Activated naive CD4-positive, alpha-beta T cell treated with anti-CD3 and anti-CD28 coated beads, Interleukin-2, amount 50 U/mL, for 24 hours (primary cell): Measurements from ENCODE around the gene PLA2G4D.

Experiments
- H3K27ac Mint-ChIP-seq: one replicate; pipeline ENCODE4 v1.8.0; 2021; ENCODE audit warnings: mild to moderate bottlenecking, mixed read lengths
- H3K27me3 Mint-ChIP-seq: one replicate; pipeline ENCODE4 v1.8.0; 2021; ENCODE audit warnings: mixed read lengths
- H3K36me3 Mint-ChIP-seq: one replicate; pipeline ENCODE4 v1.8.0; 2021; ENCODE audit warnings: mixed read lengths
- H3K4me1 Mint-ChIP-seq: one replicate; pipeline ENCODE4 v1.8.0; 2021; ENCODE audit warnings: mixed read lengths
- H3K4me3 Mint-ChIP-seq: one replicate; pipeline ENCODE4 v1.8.0; 2021; ENCODE audit warnings: mild to moderate bottlenecking, mixed read lengths
- H3K9me3 Mint-ChIP-seq: one replicate; pipeline ENCODE4 v1.8.0; 2021; ENCODE audit warnings: mixed read lengths

The PLA2G4D gene

DNA sequence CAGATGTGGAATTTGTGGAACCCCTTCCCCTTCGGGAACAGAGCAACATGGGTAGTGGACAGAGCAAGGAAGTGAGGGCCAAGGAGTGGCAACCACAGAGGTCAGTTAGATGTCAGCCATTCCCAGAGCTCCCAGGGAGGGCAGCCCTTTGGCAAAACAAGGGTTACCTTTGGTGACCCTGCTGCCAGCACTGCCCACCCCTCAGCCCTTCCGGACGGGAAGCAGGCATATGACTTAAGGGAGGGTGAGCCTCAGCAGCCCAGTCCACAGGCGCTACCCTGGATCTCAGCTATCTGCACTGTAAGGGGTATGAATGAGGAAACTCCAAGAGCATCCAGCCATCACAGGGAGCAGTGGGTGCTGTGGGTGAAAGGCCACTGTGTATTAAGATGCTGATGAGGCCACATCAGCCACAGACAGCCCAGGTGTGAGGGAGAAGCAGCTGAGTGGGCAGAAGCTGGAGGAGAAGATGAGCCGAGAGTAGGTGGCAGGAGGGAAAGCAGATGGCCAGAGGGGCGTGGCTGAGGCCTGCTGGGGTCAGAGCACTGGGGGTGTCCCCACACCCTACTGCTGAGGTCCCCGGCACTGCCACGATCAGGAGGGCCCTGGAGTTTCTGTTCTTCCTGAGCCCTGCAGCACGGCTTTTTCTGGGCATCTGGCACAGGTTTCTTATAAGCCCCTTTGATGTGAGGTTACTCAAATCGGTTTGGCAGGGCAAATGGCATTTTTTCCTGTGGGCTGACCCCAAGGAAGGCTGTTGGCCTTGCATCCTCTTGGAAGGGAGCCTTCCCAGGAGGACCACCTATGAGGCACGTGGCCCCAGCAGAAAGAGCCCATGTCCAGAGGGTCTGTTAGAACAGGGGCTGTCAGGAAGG is 6.2 kb downstream of the PLA2G4D start:
- Mint-ChIP-seq H3K27ac (peak overlapping the region; percentile 81), H3K4me1 (peaks cover 4% of the 10 kb centered on the region), H3K4me3 (no peak overlapping the region), H3K27me3 (peaks cover 5% of the 10 kb centered on the region), H3K36me3 (no peaks in the 10 kb centered on the region), H3K9me3 (no peaks in the 10 kb centered on the region)

DNA sequence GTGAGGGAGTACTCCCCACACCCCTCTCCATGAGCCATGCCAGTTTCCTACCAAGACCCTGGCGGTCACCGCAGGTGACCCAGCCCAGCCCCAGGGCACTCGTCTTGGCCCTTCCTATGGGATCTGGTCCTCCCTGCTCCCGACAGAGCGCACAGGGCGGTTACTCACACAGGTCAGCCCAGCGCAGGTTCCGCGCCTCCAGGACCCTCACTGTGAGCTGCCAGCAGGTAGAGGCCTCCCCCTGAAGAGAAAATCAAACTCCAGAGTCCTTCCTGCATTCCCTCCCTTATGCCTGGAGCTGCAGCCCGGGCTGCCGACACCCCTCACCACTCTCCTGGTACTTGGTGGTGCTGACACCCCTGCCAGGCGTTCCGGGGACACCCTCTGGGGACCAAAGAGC is 6.9 kb downstream of the PLA2G4D start:
- Mint-ChIP-seq H3K27me3 (peaks cover 5% of the 10 kb centered on the region), H3K9me3 (no peaks in the 10 kb centered on the region), H3K36me3 (no peaks in the 10 kb centered on the region), H3K4me1 (peaks cover 4% of the 10 kb centered on the region), H3K4me3 (no peak overlapping the region), H3K27ac (no peak overlapping the region)

DNA sequence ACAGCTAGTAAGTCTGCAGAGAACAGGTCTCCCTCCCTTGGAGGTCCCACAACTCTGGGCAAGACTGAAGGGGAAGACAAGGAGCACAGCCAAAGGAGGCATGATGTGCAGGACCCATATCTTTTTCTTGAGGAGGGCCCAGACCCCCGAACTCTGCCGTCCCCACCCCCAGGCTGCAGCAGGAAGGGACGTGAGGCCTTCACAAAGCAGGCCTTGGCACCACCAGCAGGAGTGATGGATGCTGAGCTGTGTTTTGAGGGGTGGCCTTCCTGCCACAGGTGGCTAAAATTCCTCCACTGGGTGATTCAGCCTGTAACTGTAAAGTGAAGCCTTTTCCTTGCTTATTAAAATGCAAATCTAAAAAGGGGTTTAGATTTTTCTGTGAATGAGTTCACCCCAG is 8.6 kb downstream of the PLA2G4D start:
- Mint-ChIP-seq H3K27me3 (peaks cover 5% of the 10 kb centered on the region), H3K4me1 (peaks cover 4% of the 10 kb centered on the region), H3K27ac (no peak overlapping the region), H3K9me3 (no peaks in the 10 kb centered on the region), H3K4me3 (no peak overlapping the region), H3K36me3 (no peaks in the 10 kb centered on the region)

DNA sequence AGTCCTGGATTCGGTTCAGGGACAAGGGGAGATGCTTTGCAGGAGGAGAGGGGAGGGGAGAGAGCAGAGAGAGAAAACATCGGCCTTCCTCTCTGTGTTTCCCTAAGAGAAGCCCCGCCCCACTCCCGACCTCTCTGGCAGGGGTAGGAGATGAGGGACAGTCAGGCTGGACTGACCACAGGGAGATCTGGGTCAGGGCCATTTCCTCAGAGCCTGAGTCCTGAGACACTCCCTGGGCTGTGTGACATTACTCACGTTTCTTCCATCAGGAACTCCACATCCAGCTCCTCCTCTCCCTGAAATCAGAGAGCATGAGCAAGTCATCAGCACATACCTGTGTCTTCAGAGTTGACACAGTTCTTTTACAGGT is 9.1 kb downstream of the PLA2G4D start:
- H3K27me3 Mint-ChIP-seq, result peaks cover 5% of the 10 kb centered on the region
- no peak overlapping the region for H3K4me3 Mint-ChIP-seq
- H3K9me3 Mint-ChIP-seq, result no peaks in the 10 kb centered on the region
- H3K4me1 Mint-ChIP-seq, result peaks cover 4% of the 10 kb centered on the region
- H3K36me3 Mint-ChIP-seq, result no peaks in the 10 kb centered on the region
- H3K27ac Mint-ChIP-seq, result no peak overlapping the region

DNA sequence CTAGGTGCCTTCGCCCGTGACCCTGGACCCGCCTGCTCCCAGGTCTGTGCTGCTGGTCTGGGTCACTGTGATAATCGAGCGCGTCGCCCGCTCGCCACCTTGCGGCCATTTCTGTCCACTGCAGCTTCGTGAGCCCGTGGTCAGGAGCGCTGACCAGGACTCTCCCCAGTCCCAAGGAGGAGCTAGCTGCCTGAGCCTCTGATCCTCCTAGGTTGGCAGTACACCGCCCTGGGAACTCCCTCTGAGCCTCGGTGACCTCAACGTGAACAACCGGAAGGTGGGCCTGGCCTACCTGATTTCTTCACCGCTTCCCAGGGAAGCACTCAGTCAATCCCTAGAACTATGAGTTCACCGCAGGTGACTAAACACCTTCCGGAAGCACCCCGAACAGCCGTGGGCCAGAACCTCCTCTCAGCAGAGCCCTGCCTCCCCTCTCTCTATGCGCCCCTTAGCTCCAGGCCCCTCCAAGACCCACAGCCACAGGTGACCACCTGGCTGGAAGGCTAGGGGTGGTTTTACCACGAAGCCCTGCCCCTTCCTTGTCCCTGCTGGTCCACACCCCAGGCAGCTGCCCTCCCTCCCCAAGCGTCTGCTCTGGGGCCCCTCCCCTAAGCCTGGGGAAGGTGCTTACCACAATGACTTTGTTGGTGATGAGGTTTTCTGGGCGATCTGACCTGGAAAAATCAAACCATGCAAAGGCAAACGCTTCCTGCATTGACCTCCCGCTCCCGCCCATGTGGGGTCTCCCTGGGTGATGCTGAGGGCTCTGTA is 9.7 kb downstream of the PLA2G4D start:
- peaks cover 4% of the 10 kb centered on the region for H3K4me1 Mint-ChIP-seq
- H3K4me3 Mint-ChIP-seq, result no peak overlapping the region
- H3K9me3 Mint-ChIP-seq, result no peaks in the 10 kb centered on the region
- peaks cover 5% of the 10 kb centered on the region for H3K27me3 Mint-ChIP-seq
- H3K36me3 Mint-ChIP-seq, result no peaks in the 10 kb centered on the region
- no peak overlapping the region for H3K27ac Mint-ChIP-seq

DNA sequence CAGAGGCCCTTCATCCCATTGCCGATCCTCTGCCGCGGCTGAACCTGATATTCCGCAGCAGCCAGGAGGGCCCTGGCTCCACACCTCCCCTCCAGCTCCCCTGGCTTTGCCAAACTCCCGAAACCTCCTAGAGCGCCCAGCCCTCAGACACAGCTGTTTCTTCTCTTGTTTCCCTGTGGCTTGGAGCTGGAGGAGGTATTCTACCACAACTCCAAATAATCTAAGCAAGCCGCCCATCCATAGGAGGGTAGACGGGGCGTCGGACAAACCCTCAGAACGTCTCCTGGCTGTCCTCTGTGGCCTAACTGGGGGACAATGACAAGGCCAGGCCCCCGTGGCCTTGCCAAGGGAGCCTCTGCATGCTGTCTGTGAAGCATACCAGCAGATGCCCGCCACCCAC is 10.4 kb downstream of the PLA2G4D start:
- Mint-ChIP-seq H3K27ac (no peak overlapping the region), H3K27me3 (peaks cover 5% of the 10 kb centered on the region), H3K4me3 (no peak overlapping the region), H3K4me1 (peaks cover 4% of the 10 kb centered on the region), H3K36me3 (no peaks in the 10 kb centered on the region), H3K9me3 (no peaks in the 10 kb centered on the region)

DNA sequence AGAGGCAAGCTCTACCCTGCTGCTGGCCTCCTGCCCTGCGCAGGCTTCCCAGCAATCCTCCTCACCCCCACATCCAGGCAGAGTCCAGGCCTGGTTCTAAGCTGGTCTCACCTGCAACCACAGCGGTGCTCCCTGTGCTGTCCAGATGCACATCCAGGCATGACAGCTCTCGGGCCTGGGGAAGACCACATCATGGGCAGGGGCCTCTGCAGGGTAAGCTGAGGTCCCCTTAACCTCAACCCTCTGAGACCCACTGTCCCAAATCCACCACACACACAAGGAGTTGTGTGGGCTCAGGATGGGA is 10.8 kb downstream of the PLA2G4D start:
- H3K27me3 Mint-ChIP-seq, result peaks cover 5% of the 10 kb centered on the region
- no peak overlapping the region for H3K27ac Mint-ChIP-seq
- no peak overlapping the region for H3K4me3 Mint-ChIP-seq
- H3K4me1 Mint-ChIP-seq, result peaks cover 4% of the 10 kb centered on the region
- no peaks in the 10 kb centered on the region for H3K36me3 Mint-ChIP-seq
- no peaks in the 10 kb centered on the region for H3K9me3 Mint-ChIP-seq

DNA sequence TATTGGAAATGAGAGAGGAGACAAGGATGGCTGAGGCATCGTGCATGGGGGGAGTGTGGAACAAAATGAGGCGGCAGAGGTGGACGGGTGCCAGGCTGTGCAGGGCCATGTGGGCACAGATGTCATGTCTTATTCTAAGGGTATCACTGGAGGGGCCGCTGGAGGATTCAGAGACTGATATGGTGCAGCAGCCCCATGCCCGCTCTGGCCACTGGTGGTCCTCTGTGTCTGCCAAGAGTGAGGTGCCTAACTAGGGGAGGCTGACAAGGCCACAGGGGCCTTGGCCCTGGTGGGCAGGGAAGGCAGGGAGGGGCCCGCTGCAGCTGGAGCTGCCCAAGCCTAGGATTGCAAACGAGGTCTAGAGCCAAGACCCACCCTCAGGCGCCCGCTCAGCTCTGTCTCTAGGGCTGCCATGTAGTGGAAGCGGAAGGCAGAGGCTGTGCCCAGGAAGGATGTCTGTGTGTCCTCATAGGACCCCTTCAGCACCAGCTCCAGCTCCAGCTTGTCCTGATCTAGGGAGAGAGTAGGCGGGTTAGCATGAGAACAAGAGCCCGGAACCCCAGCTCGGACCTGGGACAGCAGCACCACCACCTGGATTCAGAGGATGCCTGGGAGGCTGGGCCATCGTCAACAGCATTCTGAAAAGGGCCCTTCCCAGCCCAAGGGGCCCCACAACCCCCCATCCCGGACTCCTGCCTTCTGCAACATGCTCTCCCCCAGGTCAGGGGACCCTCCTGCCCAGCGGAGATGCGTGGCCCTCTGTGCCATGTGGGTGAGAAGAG is 11.3 kb downstream of the PLA2G4D start:
- no peak overlapping the region for H3K4me3 Mint-ChIP-seq
- H3K27me3 Mint-ChIP-seq, result peaks cover 4% of the 10 kb centered on the region
- no peak overlapping the region for H3K27ac Mint-ChIP-seq
- H3K4me1 Mint-ChIP-seq, result peaks cover 4% of the 10 kb centered on the region
- H3K9me3 Mint-ChIP-seq, result no peaks in the 10 kb centered on the region
- no peaks in the 10 kb centered on the region for H3K36me3 Mint-ChIP-seq

DNA sequence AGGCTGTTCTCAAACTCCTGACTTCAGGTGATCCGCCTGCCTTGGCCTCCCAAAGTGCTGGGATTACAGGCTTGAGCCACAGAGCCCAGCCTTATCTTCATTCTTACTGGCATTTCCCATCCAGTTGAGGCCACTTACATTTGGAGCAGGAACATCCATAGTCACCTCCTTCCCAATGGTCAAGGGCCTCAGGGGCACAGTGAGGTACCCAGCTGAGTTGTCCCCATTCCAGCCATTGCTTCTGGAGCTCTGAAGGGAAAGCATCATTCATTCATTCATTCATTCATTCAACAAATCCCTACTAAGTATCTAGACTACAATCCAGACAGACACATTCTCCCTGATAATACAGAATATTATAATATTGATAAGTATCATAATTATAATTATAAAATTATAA is 12.2 kb downstream of the PLA2G4D start:
- Mint-ChIP-seq H3K4me3 (no peak overlapping the region), H3K27me3 (peaks cover 4% of the 10 kb centered on the region), H3K36me3 (no peaks in the 10 kb centered on the region), H3K27ac (no peak overlapping the region), H3K4me1 (peaks cover 4% of the 10 kb centered on the region), H3K9me3 (no peaks in the 10 kb centered on the region)

DNA sequence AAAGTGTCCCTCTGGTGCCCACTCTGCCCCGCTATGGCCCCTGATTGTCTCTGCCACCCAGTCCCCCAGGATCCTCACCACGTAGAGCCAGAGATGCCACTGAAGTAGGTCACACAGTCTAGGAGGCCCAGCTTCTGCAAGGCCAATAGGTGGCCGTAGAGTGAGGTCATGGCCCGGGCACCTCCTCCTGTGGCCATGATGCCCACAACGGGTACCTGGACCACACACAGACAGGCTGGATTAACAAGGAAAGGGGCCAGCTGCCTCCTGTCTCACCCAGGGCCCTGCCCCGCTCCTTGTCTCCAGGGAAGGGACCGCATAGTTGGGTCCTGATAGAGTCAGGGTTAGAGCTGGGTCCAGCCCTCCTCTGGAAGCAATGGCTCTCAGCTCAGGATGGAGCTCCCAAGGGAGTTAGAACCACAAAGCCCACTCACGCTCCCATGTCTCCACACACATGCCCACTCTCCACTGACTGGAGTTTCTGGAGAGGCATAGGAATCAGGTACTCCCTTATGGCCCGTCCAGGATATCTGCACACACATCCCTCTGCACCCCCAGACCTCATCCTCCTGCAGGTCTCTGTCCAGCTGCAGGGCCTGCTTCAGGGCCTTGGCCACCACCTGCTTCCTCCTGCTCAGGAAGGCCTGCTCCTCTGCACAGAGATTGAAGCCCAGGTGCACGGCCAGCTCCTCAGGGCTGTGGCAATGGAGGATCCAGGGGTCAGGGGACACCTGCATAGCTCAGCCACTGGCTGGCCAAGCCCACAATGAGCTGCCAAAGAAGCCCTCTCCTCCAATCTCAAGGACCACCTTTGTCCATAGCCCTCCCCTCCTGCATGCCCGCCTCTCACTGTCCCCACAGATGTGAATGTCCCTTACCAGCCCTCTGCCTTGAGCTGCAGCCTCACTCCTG is 13.2 kb downstream of the PLA2G4D start:
- Mint-ChIP-seq H3K4me3 (no peak overlapping the region), H3K9me3 (no peaks in the 10 kb centered on the region), H3K27me3 (peaks cover 1% of the 10 kb centered on the region), H3K4me1 (peaks cover 4% of the 10 kb centered on the region), H3K36me3 (no peaks in the 10 kb centered on the region), H3K27ac (no peak overlapping the region)

DNA sequence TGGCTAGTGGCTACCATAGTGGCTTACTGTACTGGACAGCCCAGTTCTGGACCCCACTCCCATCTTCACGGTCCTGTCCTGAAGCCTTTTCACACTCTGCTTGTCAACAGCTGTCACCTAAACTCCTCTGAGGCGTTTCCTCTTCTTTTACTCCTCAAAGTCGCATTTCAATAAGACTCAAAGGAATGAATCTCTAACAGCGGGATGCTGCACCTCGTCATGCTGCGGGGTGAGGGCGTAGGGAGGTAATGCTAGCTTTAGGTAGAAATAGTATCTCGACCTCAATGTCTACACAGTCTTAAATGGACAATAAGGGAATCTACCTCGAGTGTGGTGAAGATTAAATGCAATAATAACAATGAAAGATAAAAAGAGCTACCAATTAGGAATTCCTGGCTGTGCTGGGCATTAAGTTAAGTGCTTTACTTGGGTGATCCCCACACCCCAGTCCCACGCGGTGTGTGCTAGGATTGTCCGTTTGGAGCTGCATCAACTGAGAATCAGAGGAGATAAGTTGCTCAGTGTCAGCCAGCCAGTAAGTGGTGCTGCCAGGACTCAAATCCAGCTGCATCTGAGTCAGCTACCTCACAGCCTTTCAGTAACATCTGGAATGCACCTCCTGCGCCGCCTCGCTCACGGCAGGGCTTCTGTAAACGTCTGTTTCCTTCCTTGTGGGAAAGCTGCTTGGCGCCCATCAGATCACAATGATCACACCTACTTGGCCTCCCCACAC is 14.0 kb downstream of the PLA2G4D start:
- no peak overlapping the region for H3K27ac Mint-ChIP-seq
- peaks cover 1% of the 10 kb centered on the region for H3K27me3 Mint-ChIP-seq
- H3K36me3 Mint-ChIP-seq, result no peaks in the 10 kb centered on the region
- H3K4me3 Mint-ChIP-seq, result no peak overlapping the region
- H3K9me3 Mint-ChIP-seq, result no peaks in the 10 kb centered on the region
- H3K4me1 Mint-ChIP-seq, result peaks cover 4% of the 10 kb centered on the region

DNA sequence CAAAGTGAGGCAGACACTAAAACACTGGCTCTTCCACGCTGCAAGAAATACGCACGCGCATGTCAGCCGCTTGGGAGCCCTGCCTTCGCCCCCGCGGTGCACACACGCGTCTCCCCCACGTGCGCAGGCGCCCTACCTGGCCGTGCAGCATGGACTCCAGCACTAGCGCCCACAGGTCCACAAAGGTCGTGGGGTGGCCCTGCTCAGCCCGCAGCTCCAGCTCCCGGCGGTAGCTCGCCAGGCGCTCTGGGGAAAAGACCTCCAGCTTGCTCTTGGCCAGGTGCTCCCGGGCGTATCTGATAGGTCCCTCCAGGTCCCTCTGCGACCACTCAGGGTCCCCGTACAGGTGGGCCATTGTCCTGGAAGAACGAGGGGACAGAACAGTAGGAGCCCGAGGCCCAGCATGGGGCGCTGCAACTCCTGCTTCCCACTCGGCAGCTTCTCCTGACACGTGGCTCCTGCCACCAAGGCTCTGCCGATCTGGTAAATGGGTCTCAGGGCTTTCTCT is 14.9 kb downstream of the PLA2G4D start:
- no peaks in the 10 kb centered on the region for H3K36me3 Mint-ChIP-seq
- H3K4me3 Mint-ChIP-seq, result no peak overlapping the region
- H3K4me1 Mint-ChIP-seq, result peaks cover 3% of the 10 kb centered on the region
- H3K27me3 Mint-ChIP-seq, result peaks cover 1% of the 10 kb centered on the region
- no peak overlapping the region for H3K27ac Mint-ChIP-seq
- no peaks in the 10 kb centered on the region for H3K9me3 Mint-ChIP-seq

DNA sequence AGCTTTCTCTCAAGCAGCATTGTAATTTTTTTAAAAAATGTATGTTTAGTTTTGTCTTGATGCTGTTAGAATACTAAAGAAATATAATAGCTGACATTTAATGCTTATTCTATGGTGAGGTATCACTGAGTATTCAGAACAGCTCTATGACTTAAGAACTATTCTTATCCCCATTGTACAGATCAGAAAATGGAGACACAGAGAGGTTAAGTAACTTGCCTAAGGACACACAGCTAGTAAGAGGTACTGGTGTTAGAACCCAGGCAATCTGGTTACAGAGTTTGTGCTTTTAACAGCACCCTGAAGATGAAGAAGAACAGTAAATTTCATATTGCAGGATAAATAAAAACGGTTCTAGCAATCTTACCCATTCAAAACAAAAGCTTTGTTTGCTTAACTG is 15.5 kb downstream of the PLA2G4D start:
- Mint-ChIP-seq H3K27me3 (no peaks in the 10 kb centered on the region), H3K36me3 (no peaks in the 10 kb centered on the region), H3K4me1 (no peaks in the 10 kb centered on the region), H3K4me3 (no peak overlapping the region), H3K9me3 (no peaks in the 10 kb centered on the region), H3K27ac (no peak overlapping the region)

DNA sequence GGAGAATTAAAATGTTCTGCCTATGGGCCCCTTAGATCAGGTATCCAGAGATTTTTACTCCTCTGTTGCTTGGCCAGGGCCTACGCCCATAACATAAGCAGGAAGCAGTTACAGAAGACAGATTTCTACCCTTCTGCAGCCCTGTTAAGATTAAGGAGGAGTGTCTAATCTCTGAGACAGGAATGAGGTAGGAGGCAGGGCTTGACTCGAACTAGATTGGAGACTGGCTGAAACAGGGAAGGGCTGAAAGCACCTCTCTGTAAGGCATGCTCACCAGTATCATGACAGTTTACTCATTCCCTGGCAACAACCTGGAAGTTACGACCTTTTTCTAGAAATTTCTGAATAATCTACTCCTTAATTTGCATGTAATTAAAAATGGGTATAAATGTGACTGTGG is 16.7 kb downstream of the PLA2G4D start:
- no peak overlapping the region for H3K4me3 Mint-ChIP-seq
- H3K27me3 Mint-ChIP-seq, result no peaks in the 10 kb centered on the region
- no peak overlapping the region for H3K27ac Mint-ChIP-seq
- no peaks in the 10 kb centered on the region for H3K9me3 Mint-ChIP-seq
- H3K4me1 Mint-ChIP-seq, result no peaks in the 10 kb centered on the region
- no peaks in the 10 kb centered on the region for H3K36me3 Mint-ChIP-seq
